GM23338 (cell line): ENCODE results near the gene OVCH1. TPM values are rescaled to one million over a fixed set of nuclear protein-coding genes. Genes with fewer than 3 reads are reported as not detected.

Source experiments
- CREB1 ChIP-seq: fragments of 250-450 bp; sonication (Bioruptor Pico); IDR thresholded peaks from 2 replicates; pipeline ENCODE4 v1.5.0; 2020; ENCODE audit warnings: low read depth, mild to moderate bottlenecking, moderate library complexity
- ETS1 ChIP-seq: IDR thresholded peaks from 2 replicates; pipeline ENCODE4 v1.6.1; 2016; ENCODE audit warnings: antibody characterized with exemption
- EZH2 ChIP-seq: fragments of 200-600 bp; sonication (generic); IDR thresholded peaks from one replicate; pipeline ENCODE4 v1.8.0; 2017; ENCODE audit warnings: antibody characterized with exemption, mild to moderate bottlenecking, low read depth; ENCODE audit not compliant: unreplicated experiment
- JUNB ChIP-seq: IDR thresholded peaks from one replicate; pipeline ENCODE4 v1.6.1; 2016; ENCODE audit warnings: antibody characterized with exemption; ENCODE audit not compliant: unreplicated experiment
- NANOG ChIP-seq: IDR thresholded peaks from 2 replicates; pipeline ENCODE4 v1.6.1; 2016; ENCODE audit warnings: antibody characterized with exemption, borderline replicate concordance
- POLR2AphosphoS5 ChIP-seq: IDR thresholded peaks from 2 replicates; pipeline ENCODE4 v1.6.1; 2016; ENCODE audit warnings: antibody characterized with exemption, low read depth
- STAT1 ChIP-seq: IDR thresholded peaks from one replicate; pipeline ENCODE4 v1.6.1; 2016; ENCODE audit warnings: antibody characterized with exemption; ENCODE audit not compliant: unreplicated experiment
- polyA plus RNA-seq: library from polyadenylated mRNA; unstranded; fragments of >200 nt; fragmentation: Nextera tagmentation; extraction: Ambion mirVana; gene quantifications from 2 replicates; pipeline ENCODE4 v1.2.1, GENCODE V29; 2016
- total RNA-seq: library from RNA; depleted of rRNA; stranded (reverse); fragments of >200 nt; shearing (Covaris generic); gene quantifications from 2 replicates; pipeline ENCODE4 v1.2.3, GENCODE V29; 2014
- TF ChIP-seq, protein P1 (sequence below): fragments of 250-450 bp; sonication (Bioruptor Pico); IDR thresholded peaks from 2 replicates; pipeline ENCODE4 v1.5.0; 2020; ENCODE audit warnings: mild to moderate bottlenecking, moderate library complexity
- TF ChIP-seq, protein P2 (sequence below), 2 experiments: fragments of 200-600 bp in 1 of 2; sonication (generic) in 1 of 2; conservative IDR thresholded peaks; 2 replicates each; pipeline versions ENCODE4 v1.5.1 to v1.6.1; 2016 to 2017; ENCODE audit warnings: antibody characterized with exemption in 2 of 2, low read depth in 2 of 2, mild to moderate bottlenecking in 2 of 2, moderate library complexity in 1 of 2

OVCH1 gene
- total and polyA plus RNA-seq, 2 experiments from 2014 or later, result not detected

DNA sequence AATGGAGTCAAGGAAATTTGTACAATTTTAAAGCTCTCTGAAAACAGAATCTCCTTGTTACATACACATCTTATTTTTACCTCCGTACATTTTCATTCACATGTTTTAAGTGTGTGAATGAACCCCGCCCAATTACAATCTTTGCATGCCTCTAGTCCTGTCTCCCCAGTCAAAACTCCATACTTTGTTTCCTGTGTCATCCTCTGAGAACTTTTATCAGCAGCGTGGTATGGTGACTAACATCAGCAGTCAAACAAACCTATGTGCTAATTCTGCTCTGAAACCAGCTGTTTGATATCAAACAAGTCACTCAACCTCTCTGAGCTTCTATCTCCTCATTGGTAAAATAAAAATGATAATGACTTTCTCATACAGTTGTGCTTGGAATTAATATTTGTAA, 100.7 kb downstream of the OVCH1 start (continued):
- TF ChIP-seq, protein P1, sequence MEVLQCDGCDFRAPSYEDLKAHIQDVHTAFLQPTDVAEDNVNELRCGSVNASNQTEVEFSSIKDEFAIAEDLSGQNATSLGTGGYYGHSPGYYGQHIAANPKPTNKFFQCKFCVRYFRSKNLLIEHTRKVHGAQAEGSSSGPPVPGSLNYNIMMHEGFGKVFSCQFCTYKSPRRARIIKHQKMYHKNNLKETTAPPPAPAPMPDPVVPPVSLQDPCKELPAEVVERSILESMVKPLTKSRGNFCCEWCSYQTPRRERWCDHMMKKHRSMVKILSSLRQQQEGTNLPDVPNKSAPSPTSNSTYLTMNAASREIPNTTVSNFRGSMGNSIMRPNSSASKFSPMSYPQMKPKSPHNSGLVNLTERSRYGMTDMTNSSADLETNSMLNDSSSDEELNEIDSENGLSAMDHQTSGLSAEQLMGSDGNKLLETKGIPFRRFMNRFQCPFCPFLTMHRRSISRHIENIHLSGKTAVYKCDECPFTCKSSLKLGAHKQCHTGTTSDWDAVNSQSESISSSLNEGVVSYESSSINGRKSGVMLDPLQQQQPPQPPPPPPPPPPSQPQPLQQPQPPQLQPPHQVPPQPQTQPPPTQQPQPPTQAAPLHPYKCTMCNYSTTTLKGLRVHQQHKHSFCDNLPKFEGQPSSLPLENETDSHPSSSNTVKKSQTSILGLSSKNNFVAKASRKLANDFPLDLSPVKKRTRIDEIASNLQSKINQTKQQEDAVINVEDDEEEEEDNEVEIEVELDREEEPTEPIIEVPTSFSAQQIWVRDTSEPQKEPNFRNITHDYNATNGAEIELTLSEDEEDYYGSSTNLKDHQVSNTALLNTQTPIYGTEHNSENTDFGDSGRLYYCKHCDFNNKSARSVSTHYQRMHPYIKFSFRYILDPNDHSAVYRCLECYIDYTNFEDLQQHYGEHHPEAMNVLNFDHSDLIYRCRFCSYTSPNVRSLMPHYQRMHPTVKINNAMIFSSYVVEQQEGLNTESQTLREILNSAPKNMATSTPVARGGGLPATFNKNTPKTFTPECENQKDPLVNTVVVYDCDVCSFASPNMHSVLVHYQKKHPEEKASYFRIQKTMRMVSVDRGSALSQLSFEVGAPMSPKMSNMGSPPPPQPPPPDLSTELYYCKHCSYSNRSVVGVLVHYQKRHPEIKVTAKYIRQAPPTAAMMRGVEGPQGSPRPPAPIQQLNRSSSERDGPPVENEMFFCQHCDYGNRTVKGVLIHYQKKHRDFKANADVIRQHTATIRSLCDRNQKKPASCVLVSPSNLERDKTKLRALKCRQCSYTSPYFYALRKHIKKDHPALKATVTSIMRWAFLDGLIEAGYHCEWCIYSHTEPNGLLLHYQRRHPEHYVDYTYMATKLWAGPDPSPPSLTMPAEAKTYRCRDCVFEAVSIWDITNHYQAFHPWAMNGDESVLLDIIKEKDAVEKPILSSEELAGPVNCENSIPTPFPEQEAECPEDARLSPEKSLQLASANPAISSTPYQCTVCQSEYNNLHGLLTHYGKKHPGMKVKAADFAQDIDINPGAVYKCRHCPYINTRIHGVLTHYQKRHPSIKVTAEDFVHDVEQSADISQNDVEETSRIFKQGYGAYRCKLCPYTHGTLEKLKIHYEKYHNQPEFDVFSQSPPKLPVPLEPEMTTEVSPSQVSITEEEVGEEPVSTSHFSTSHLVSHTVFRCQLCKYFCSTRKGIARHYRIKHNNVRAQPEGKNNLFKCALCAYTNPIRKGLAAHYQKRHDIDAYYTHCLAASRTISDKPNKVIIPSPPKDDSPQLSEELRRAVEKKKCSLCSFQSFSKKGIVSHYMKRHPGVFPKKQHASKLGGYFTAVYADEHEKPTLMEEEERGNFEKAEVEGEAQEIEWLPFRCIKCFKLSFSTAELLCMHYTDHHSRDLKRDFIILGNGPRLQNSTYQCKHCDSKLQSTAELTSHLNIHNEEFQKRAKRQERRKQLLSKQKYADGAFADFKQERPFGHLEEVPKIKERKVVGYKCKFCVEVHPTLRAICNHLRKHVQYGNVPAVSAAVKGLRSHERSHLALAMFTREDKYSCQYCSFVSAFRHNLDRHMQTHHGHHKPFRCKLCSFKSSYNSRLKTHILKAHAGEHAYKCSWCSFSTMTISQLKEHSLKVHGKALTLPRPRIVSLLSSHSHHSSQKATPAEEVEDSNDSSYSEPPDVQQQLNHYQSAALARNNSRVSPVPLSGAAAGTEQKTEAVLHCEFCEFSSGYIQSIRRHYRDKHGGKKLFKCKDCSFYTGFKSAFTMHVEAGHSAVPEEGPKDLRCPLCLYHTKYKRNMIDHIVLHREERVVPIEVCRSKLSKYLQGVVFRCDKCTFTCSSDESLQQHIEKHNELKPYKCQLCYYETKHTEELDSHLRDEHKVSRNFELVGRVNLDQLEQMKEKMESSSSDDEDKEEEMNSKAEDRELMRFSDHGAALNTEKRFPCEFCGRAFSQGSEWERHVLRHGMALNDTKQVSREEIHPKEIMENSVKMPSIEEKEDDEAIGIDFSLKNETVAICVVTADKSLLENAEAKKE (CRISPR knock-in tag), result no peak
- TF ChIP-seq ETS1 (no peak), NANOG (no peak), EZH2 (no peak), CREB1 (CRISPR knock-in tag) (no peak), JUNB (no peak), POLR2AphosphoS5 (no peak), STAT1 (no peak)
- TF ChIP-seq, protein P2, sequence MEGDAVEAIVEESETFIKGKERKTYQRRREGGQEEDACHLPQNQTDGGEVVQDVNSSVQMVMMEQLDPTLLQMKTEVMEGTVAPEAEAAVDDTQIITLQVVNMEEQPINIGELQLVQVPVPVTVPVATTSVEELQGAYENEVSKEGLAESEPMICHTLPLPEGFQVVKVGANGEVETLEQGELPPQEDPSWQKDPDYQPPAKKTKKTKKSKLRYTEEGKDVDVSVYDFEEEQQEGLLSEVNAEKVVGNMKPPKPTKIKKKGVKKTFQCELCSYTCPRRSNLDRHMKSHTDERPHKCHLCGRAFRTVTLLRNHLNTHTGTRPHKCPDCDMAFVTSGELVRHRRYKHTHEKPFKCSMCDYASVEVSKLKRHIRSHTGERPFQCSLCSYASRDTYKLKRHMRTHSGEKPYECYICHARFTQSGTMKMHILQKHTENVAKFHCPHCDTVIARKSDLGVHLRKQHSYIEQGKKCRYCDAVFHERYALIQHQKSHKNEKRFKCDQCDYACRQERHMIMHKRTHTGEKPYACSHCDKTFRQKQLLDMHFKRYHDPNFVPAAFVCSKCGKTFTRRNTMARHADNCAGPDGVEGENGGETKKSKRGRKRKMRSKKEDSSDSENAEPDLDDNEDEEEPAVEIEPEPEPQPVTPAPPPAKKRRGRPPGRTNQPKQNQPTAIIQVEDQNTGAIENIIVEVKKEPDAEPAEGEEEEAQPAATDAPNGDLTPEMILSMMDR (conservative IDR thresholded peaks at IDR 0.05; ENCODE audit: low read depth in 2 of 2), result no peak
